Cardiac muscle cell (in vitro differentiated cells and primary cell): ENCODE data around the gene SMAD6. TPM values are rescaled to one million over a fixed set of nuclear protein-coding genes. Genes with fewer than 3 reads are reported as not detected.

Experiments
- DNase-seq, 2 donors: peaks; one replicate each; pipeline versions ENCODE4 v3.0.0 to v3.0.0-alpha.2; 2010 to 2017; ENCODE audit warnings: low read depth in 1 of 2, low spot score in 1 of 2
- H3K27ac ChIP-seq: fragments of 200-600 bp; sonication (generic); 2 replicates; pipeline ENCODE4 v1.5.1; 2016
- H3K27me3 ChIP-seq: fragments of 200-600 bp; sonication (generic); 2 replicates; pipeline ENCODE4 v1.6.0; 2016; ENCODE audit warnings: control low read depth
- H3K36me3 ChIP-seq: fragments of 200-600 bp; sonication (generic); 2 replicates; pipeline ENCODE4 v1.5.1; 2016; ENCODE audit warnings: control low read depth
- H3K4me1 ChIP-seq: fragments of 200-600 bp; sonication (generic); 2 replicates; pipeline ENCODE4 v1.8.1; 2017; ENCODE audit warnings: low read depth, mild to moderate bottlenecking, mixed run types
- H3K4me3 ChIP-seq: fragments of 200-600 bp; sonication (generic); 2 replicates; pipeline ENCODE4 v1.5.1; 2016; ENCODE audit warnings: mild to moderate bottlenecking
- H3K9me3 ChIP-seq: fragments of 200-600 bp; sonication (generic); 2 replicates; pipeline ENCODE4 v1.5.1; 2017; ENCODE audit warnings: low read depth, mild to moderate bottlenecking, control low read depth
- CTCF ChIP-seq: IDR thresholded peaks from 2 replicates; pipeline ENCODE4 v1.5.1; 2012; ENCODE audit warnings: low read depth, mild to moderate bottlenecking, low read length
- polyA plus RNA-seq: library from polyadenylated mRNA; unstranded; fragments of >200 nt; fragmentation: Nextera tagmentation; extraction: Ambion mirVana; gene quantifications from 2 replicates; pipeline ENCODE4 v1.2.1, GENCODE V29; 2016
- total RNA-seq: library from RNA; depleted of rRNA; stranded (reverse); fragments of >200 nt; gene quantifications from 2 replicates; pipeline ENCODE4 v1.2.3, GENCODE V29; 2016

SMAD6 gene
- total and polyA plus RNA-seq, 2 experiments from 2014 or later = 106 to 274 TPM

- Histone ChIP-seq H3K36me3 (no peaks in the 10 kb centered on the region), H3K9me3 (no peaks in the 10 kb centered on the region), H3K4me3 (no peak overlapping the region), H3K27me3 (no peaks in the 10 kb centered on the region), H3K27ac (peak overlapping the region; percentile 59), H3K4me1 (peaks cover 48% of the 10 kb centered on the region)
- TF ChIP-seq CTCF = no peak
- peak; percentile 39 to 49 for DNase-seq
Measured at GRCh38 chr15:66654739-66655375, 47.2 kb upstream of the SMAD6 start.

GRCh38 chr15:66655511-66655910 is 46.5 kb upstream of the SMAD6 start:
- no peaks in the 10 kb centered on the region for H3K9me3 ChIP-seq
- H3K4me1 ChIP-seq = peaks cover 42% of the 10 kb centered on the region
- no peaks in the 10 kb centered on the region for H3K36me3 ChIP-seq
- no peak overlapping the region for H3K4me3 ChIP-seq
- H3K27ac ChIP-seq = peak overlapping the region; percentile 59
- H3K27me3 ChIP-seq = no peaks in the 10 kb centered on the region
- no peak for DNase-seq
- no peak for TF ChIP-seq CTCF

- DNase-seq = no peak
- no peak for TF ChIP-seq CTCF
- Histone ChIP-seq H3K4me3 (no peak overlapping the region), H3K9me3 (no peaks in the 10 kb centered on the region), H3K36me3 (no peaks in the 10 kb centered on the region), H3K27ac (peak overlapping the region; percentile 59), H3K4me1 (peaks cover 41% of the 10 kb centered on the region), H3K27me3 (no peaks in the 10 kb centered on the region)
Measured at GRCh38 chr15:66655997-66656396, 46.0 kb upstream of the SMAD6 start.

- H3K27ac ChIP-seq = peak overlapping the region; percentile 6
- no peak for DNase-seq
Measured at GRCh38 chr15:66657185-66658020, 44.6 kb upstream of the SMAD6 start.

GRCh38 chr15:66658044-66658443 is 44.0 kb upstream of the SMAD6 start:
- no peak for DNase-seq
- H3K9me3 ChIP-seq = no peaks in the 10 kb centered on the region
- peak overlapping the region; percentile 6 for H3K27ac ChIP-seq
- H3K27me3 ChIP-seq = no peaks in the 10 kb centered on the region
- H3K4me3 ChIP-seq = no peak overlapping the region
- H3K36me3 ChIP-seq = no peaks in the 10 kb centered on the region
- no peak for TF ChIP-seq CTCF
- H3K4me1 ChIP-seq = peaks cover 49% of the 10 kb centered on the region

More at GRCh38 chr15:66657185-66658020, 44.6 kb upstream of the SMAD6 start:
- no peak for TF ChIP-seq CTCF
- Histone ChIP-seq H3K36me3 (no peaks in the 10 kb centered on the region), H3K27me3 (no peaks in the 10 kb centered on the region), H3K4me1 (peaks cover 50% of the 10 kb centered on the region), H3K9me3 (no peaks in the 10 kb centered on the region), H3K4me3 (no peak overlapping the region)
